ENCODE measurements around the gene LGI4.

The LGI4 gene

GRCh38 chr19:35176181-35176570, 41.3 kb upstream of the LGI4 start:
- DNase-seq (ENCODE audit: low read depth in 1 of 2, low spot score in 1 of 2): no peak
- H3K4me3 ChIP-seq (replicated peaks; ENCODE audit: insufficient read depth, low read length): no peak overlapping the region
- H3K27ac ChIP-seq (replicated peaks): no peak overlapping the region
- TF ChIP-seq GABPA (IDR thresholded peaks at IDR 0.05; ENCODE audit: low read depth): no peak
- no peak for TF ChIP-seq REST (IDR thresholded peaks at IDR 0.05; ENCODE audit: insufficient replicate concordance, low read depth)
- TF ChIP-seq POLR2AphosphoS5 (IDR thresholded peaks at IDR 0.05; ENCODE audit: low read depth): no peak
- no peak for TF ChIP-seq CTCF (IDR thresholded peaks at IDR 0.05; ENCODE audit: insufficient read depth, low read length)
- no peak for TF ChIP-seq SPI1 (IDR thresholded peaks at IDR 0.05; ENCODE audit: borderline replicate concordance, low read depth)
- no peaks in the 10 kb centered on the region for H3K27me3 ChIP-seq (ENCODE audit: insufficient read depth, poor library complexity, severe bottlenecking)

- no peak for DNase-seq (ENCODE audit: low read depth in 1 of 2, low spot score in 1 of 2)
- no peaks in the 10 kb centered on the region for H3K27me3 ChIP-seq (ENCODE audit: insufficient read depth, poor library complexity, severe bottlenecking)
- TF ChIP-seq GABPA (IDR thresholded peaks at IDR 0.05; ENCODE audit: low read depth) (no peak), SPI1 (IDR thresholded peaks at IDR 0.05; ENCODE audit: borderline replicate concordance, low read depth) (no peak), CTCF (IDR thresholded peaks at IDR 0.05; ENCODE audit: insufficient read depth, low read length) (no peak), REST (IDR thresholded peaks at IDR 0.05; ENCODE audit: insufficient replicate concordance, low read depth) (no peak), POLR2AphosphoS5 (IDR thresholded peaks at IDR 0.05; ENCODE audit: low read depth) (no peak)
- no peak overlapping the region for H3K27ac ChIP-seq (replicated peaks)
- no peak overlapping the region for H3K4me3 ChIP-seq (replicated peaks; ENCODE audit: insufficient read depth, low read length)
These were observed 39.4 kb upstream of the LGI4 start for GRCh38 chr19:35174226-35174625.

- no peak for TF ChIP-seq POLR2AphosphoS5 (IDR thresholded peaks at IDR 0.05; ENCODE audit: low read depth)
- TF ChIP-seq GABPA (IDR thresholded peaks at IDR 0.05; ENCODE audit: low read depth): no peak
- TF ChIP-seq CTCF (IDR thresholded peaks at IDR 0.05; ENCODE audit: insufficient read depth, low read length): no peak
- TF ChIP-seq REST (IDR thresholded peaks at IDR 0.05; ENCODE audit: insufficient replicate concordance, low read depth): no peak
- TF ChIP-seq SPI1 (IDR thresholded peaks at IDR 0.05; ENCODE audit: borderline replicate concordance, low read depth): no peak
- no peak for DNase-seq (ENCODE audit: low read depth in 1 of 2, low spot score in 1 of 2)
- no peak overlapping the region for H3K4me3 ChIP-seq (replicated peaks; ENCODE audit: insufficient read depth, low read length)
- no peak overlapping the region for H3K27ac ChIP-seq (replicated peaks)
- no peaks in the 10 kb centered on the region for H3K27me3 ChIP-seq (ENCODE audit: insufficient read depth, poor library complexity, severe bottlenecking)
These were observed 36.9 kb upstream of the LGI4 start for GRCh38 chr19:35171730-35172129.
